Activated CD4-positive, CD25-positive, alpha-beta regulatory T cell treated with anti-CD3 and anti-CD28 coated beads, Interleukin-2, amount 50 U/mL, for 72 hours (primary cell): ENCODE data around the gene CACHD1.

Experiments used
- DNase-seq: peaks from one replicate; pipeline ENCODE4 v3.0.0; 2021

The CACHD1 gene

DNA sequence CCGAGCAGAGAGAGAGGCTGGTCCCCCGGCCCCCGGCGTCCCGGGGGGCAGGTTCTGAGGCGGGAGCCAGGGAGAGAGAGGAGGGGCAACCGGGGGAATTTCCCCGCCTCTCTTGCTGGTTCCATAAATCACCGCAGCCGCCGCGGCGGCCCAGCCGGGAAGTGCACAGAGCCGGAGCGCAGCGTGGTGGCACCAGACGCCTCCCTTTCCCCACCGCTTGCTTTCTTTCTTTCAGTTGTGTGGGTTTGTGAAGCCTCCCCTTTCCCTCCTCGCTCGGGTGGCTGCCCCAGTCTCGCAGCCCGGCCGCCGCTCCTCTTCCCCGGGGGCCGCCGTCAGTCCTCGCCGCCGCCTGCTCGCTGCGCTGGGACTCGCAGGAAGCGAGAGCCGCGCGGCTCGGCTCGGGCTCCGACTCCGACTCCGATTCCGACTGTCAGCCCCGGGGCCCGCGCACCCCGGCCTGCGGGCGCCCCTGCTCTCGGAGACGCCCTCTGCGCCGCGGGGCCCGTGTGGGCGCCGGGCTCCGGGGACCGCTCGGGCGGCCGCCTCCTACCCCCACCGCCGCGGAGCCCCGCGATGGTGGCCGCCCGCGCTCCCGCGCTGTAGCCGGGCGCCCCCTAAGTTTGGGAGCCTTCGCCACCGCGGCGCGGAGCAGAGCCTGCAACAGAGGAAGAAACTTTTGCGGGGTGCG, at the start of gene CACHD1:
CACHD1 (plus strand) TSS at position 153 of the 688 bp plus-strand sequence. CDS start 616 bp downstream, outside the sequence.
- DNase-seq, result peak; percentile 40

GRCh38 chr1:64421377-64421776, 48.6 kb upstream of the CACHD1 start:
- no peak for DNase-seq

GRCh38 chr1:64423526-64423925, 46.4 kb upstream of the CACHD1 start:
- no peak for DNase-seq

DNA sequence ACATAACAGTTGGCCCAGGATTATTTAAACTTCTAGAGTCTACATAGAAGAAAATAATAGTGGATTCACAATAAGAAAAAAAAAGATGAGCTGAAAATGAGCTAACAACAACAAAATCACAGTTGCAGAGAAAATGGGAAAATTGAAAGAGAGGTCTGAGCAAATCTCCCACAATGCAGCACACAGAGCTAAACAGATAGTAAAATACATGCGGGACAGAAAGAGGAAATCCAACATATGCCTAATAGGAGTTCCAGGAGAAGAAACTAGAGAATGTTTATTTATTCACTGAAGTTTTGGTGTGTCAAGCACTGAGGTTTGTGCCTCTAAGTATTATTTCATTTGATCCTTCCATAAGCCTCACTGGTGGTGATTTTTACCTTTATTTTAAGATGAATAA, 45.5 kb upstream of the CACHD1 start:
- DNase-seq, result no peak

GRCh38 chr1:64425521-64425920, 44.4 kb upstream of the CACHD1 start:
- DNase-seq, result no peak

GRCh38 chr1:64426681-64427080, 43.2 kb upstream of the CACHD1 start:
- DNase-seq, result no peak

- DNase-seq, result no peak
These were observed 42.0 kb upstream of the CACHD1 start for GRCh38 chr1:64427879-64428278.

GRCh38 chr1:64433308-64433707, 36.6 kb upstream of the CACHD1 start:
- DNase-seq, result no peak

- DNase-seq, result no peak
These were observed 36.2 kb upstream of the CACHD1 start for GRCh38 chr1:64433747-64434146.

- DNase-seq, result no peak
These were observed 34.9 kb upstream of the CACHD1 start for GRCh38 chr1:64435000-64435399.

GRCh38 chr1:64437453-64437852, 32.5 kb upstream of the CACHD1 start:
- no peak for DNase-seq

GRCh38 chr1:64440183-64440826, 29.6 kb upstream of the CACHD1 start:
- no peak for DNase-seq

DNA sequence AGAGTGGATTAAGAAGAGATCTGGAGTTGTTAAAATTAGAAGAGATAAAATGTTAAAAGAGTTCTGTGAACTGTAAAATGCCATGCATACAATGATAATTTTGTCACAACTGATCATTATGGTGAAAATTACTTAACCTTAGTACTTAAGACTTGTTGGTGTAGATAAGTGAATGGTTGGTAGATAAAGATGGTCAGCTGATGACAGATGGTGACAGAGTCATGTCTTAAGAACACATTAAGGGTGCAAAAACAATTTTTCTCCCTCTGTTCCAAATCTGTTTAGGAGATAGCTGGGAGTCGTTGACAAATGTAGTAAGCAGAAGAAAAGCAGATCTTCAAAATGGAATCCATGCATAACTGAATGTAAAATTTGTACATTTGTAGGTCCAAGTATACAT, 18.5 kb upstream of the CACHD1 start:
- no peak for DNase-seq

DNA sequence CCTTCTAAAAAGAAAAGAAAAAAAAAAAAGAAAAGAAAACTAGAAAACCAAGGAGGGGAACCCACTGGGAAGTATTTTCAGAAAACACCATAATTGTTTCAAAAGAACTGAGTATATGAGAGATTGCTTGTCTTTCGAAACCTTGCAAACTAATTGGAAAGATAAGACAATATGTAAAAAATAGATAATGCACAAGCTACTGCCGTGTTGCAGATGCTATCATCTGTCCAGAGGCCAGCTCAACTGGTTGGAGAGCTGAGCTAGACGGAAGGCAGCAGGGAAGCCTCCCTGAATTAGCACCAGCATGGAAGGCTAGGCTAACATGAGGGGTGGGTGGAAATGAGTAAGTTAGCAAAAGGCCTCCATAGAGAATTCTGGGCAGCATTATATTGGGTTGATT, 16.2 kb upstream of the CACHD1 start:
- no peak for DNase-seq

- no peak for DNase-seq
These were observed 11.0 kb upstream of the CACHD1 start for GRCh38 chr1:64458915-64459314.

GRCh38 chr1:64459743-64460142, 10.2 kb upstream of the CACHD1 start:
- DNase-seq, result no peak

- DNase-seq, result no peak
These were observed 3.9 kb upstream of the CACHD1 start for GRCh38 chr1:64466033-64466432.

- DNase-seq, result no peak
These were observed 583 bp upstream of the CACHD1 start for GRCh38 chr1:64469116-64469976.

- DNase-seq, result no peak
These were observed 812 bp downstream of the CACHD1 start for GRCh38 chr1:64470665-64471217.

- no peak for DNase-seq
These were observed 1.5 kb downstream of the CACHD1 start for GRCh38 chr1:64471218-64472039.

GRCh38 chr1:64472040-64472376, 2.1 kb downstream of the CACHD1 start:
- DNase-seq, result no peak

GRCh38 chr1:64472805-64473204, 2.9 kb downstream of the CACHD1 start:
- DNase-seq, result no peak

GRCh38 chr1:64473367-64473766, 3.4 kb downstream of the CACHD1 start:
- DNase-seq, result no peak
